NT2/D1 (cell line): ENCODE data around the gene LRCH3.

ENCODE experiments used
- DNase-seq: peaks from one replicate; pipeline ENCODE4 v3.0.0-alpha.2; 2011; ENCODE audit warnings: low read depth, low spot score
- H3K27me3 ChIP-seq: 2 replicates; pipeline ENCODE4 v1.6.0; 2011; ENCODE audit warnings: mild to moderate bottlenecking; ENCODE audit not compliant: insufficient read length, insufficient read depth
- H3K36me3 ChIP-seq: 2 replicates; pipeline ENCODE4 v1.6.1; 2011; ENCODE audit warnings: mild to moderate bottlenecking, low read length, mixed read lengths; ENCODE audit not compliant: insufficient read depth, insufficient read length
- H3K4me1 ChIP-seq: 2 replicates; pipeline ENCODE4 v1.5.1; 2011; ENCODE audit not compliant: insufficient read depth, insufficient read length
- H3K4me3 ChIP-seq: 2 replicates; pipeline ENCODE4 v1.5.1; 2011; ENCODE audit warnings: low read depth; ENCODE audit not compliant: insufficient read length
- H3K9ac ChIP-seq: 2 replicates; pipeline ENCODE4 v1.6.0; 2011; ENCODE audit warnings: low read depth; ENCODE audit not compliant: insufficient read length
- H3K9me3 ChIP-seq: 2 replicates; pipeline ENCODE4 v1.5.1; 2011; ENCODE audit warnings: mild to moderate bottlenecking, low read length; ENCODE audit not compliant: insufficient read depth
- SUZ12 ChIP-seq: IDR thresholded peaks from 2 replicates; pipeline ENCODE4 v1.6.1; 2011; ENCODE audit not compliant: insufficient read length, insufficient read depth; ENCODE audit errors: extremely low read depth
- YY1 ChIP-seq: IDR thresholded peaks from 2 replicates; pipeline ENCODE4 v1.6.1; 2011; ENCODE audit not compliant: insufficient read length, insufficient read depth
- ZNF274 ChIP-seq: IDR thresholded peaks from 2 replicates; pipeline ENCODE4 v1.6.1; 2011; ENCODE audit warnings: mild to moderate bottlenecking, low read depth, low read length

Gene LRCH3

GRCh38 chr3:197829397-197830045, 38.5 kb downstream of the LRCH3 start:
- H3K36me3 ChIP-seq = peaks cover 76% of the 10 kb centered on the region
- TF ChIP-seq YY1 (no peak), SUZ12 (no peak), ZNF274 (no peak)

DNA sequence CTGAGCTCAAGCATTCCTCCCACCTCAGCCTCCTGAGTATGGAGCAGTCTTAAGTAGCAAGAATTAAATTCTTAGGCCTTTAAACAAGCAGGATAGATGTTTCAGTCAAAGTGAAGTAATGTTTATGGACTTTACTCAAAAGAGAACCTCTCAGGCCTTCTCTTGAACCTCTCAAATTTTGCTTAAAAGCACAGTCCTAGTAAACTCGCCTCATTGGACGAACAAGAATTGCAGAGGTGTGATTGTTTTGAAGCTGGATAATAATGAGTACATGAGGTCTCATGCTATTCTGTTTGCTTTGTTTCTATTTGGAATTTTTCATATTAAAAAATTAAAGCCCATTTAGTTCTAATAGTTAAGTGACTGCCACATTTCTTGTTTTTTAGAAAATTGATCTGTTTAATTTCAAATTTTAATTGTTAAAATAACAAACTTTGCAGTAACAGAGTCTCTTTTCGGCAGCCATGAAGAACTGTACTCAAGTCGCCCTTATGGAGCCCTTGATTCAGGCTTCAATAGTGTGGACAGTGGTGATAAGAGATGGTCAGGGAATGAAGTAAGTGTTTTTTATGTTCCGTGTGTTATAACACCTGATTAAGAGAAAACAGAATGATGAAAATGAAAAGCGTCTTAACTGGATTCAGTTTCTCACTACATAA, 39.4 kb downstream of the LRCH3 start:
- H3K36me3 ChIP-seq = peaks cover 79% of the 10 kb centered on the region

More at GRCh38 chr3:197829397-197830045, 38.5 kb downstream of the LRCH3 start:
- Histone ChIP-seq H3K9me3 (no peaks in the 10 kb centered on the region), H3K4me3 (no peak overlapping the region), H3K4me1 (no peaks in the 10 kb centered on the region), H3K27me3 (no peaks in the 10 kb centered on the region), H3K9ac (no peak overlapping the region)
- DNase-seq = no peak

DNA sequence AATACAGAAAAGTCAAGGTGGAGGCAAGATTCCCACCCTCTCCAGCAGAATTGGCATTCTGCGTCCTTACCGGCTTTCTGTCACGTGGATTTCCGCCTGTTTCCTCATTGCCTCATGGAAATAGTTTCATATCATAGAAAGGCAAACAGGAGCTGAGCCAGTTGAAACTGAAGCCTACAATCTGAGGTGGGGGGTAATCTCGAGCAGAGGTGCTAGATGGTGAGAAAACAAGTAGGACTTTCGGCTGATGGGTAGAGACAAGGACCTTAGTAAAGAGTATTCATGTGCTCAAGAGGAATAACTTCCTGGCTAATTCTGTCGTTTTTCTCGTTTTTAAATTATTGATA, 39.9 kb downstream of the LRCH3 start:
- H3K9me3 ChIP-seq = no peaks in the 10 kb centered on the region
- no peak overlapping the region for H3K9ac ChIP-seq
- H3K27me3 ChIP-seq = no peaks in the 10 kb centered on the region
- no peak for DNase-seq
- H3K4me1 ChIP-seq = no peaks in the 10 kb centered on the region
- H3K4me3 ChIP-seq = no peak overlapping the region
- TF ChIP-seq YY1 (no peak), ZNF274 (no peak), SUZ12 (no peak)
- H3K36me3 ChIP-seq = peaks cover 82% of the 10 kb centered on the region

More for the DNA sequence above, 39.4 kb downstream of the LRCH3 start:
- Histone ChIP-seq H3K9ac (no peak overlapping the region), H3K27me3 (no peaks in the 10 kb centered on the region), H3K9me3 (no peaks in the 10 kb centered on the region), H3K4me1 (no peaks in the 10 kb centered on the region), H3K4me3 (no peak overlapping the region)
- no peak for DNase-seq
- TF ChIP-seq YY1 = no peak
- TF ChIP-seq ZNF274 = no peak
- no peak for TF ChIP-seq SUZ12

DNA sequence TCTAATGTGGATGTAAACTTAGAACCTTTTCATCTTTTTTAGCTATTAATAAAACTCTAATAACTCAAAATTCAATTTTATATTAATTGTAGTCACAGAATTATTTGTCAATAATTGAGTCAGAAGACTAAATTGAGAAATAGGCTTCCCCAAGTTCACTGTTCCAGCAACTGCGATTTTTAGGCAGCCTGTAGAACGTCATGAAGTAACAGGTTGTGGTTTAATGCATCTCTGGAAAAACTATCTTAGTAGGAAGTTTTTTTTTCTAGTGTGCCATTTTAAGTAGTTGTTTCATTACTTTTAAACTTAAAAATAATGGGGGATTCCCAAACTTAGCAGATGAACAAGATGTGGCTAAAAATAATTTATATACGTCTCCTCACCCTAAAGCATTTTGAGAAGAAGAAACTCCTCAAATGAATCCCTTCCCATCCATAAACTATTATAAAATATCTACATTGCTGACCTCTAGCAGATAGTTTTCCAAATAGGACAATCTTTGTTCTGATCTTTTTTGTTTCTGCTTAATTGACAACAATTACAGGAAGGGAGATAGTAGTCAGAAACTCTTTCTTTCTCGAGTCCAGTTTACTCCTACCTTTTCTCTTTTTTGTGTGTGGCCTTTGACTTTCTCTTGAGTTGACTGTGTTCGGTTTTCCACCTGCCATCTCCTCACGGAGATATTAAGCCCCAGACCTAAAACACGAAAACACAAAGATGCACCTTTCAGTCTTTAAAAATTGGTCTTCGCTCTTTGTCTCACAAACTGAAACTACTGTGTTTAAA, 43.1 kb downstream of the LRCH3 start:
- H3K36me3 ChIP-seq = peaks cover 83% of the 10 kb centered on the region
- H3K9me3 ChIP-seq = no peaks in the 10 kb centered on the region
- no peak overlapping the region for H3K9ac ChIP-seq
- H3K4me3 ChIP-seq = no peak overlapping the region
- TF ChIP-seq ZNF274 (no peak), SUZ12 (no peak), YY1 (no peak)
- H3K27me3 ChIP-seq = no peaks in the 10 kb centered on the region
- DNase-seq = no peak
- no peaks in the 10 kb centered on the region for H3K4me1 ChIP-seq

DNA sequence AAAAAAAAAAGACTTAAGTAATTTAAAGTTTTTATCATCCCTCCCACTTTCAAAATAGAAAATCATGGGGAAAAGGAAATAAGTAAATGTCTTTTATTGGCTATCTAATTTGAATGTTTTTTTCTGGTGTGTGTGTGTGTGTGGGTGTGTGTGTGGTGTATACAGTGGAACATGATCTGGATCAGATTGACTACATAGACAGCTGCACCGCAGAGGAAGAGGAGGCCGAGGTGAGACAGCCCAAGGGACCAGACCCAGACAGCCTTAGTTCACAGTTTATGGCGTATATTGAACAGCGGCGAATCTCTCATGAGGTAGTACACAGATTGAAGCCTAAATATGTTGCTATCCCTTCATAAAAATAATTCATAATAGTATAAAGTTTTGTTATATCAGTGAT, 44.5 kb downstream of the LRCH3 start:
- H3K4me3 ChIP-seq = no peak overlapping the region
- no peaks in the 10 kb centered on the region for H3K4me1 ChIP-seq
- no peak overlapping the region for H3K9ac ChIP-seq
- no peak for TF ChIP-seq YY1
- TF ChIP-seq ZNF274 = no peak
- no peak for TF ChIP-seq SUZ12
- no peaks in the 10 kb centered on the region for H3K27me3 ChIP-seq
- no peaks in the 10 kb centered on the region for H3K9me3 ChIP-seq
- DNase-seq = no peak
- H3K36me3 ChIP-seq = peaks cover 84% of the 10 kb centered on the region

DNA sequence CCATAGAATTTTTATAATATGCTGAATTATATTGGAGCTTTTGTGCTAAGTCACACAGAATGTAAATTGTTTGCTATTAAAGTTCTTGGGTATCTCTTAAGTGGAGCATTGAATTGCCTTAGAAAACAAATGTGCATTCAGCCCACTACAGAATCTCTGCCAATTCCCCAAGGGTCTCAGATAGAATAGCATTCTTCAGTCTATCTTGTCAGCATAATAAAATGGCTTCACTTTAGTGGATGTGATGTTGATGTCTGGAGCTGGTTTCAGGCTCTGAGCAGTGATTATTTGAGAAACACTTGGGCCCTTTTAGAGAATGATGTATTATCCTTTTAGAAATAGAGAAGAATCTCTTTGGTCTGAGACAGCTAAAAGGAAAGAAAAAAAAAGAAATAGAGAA, 45.2 kb downstream of the LRCH3 start:
- no peak overlapping the region for H3K9ac ChIP-seq
- DNase-seq = no peak
- no peak for TF ChIP-seq SUZ12
- no peak for TF ChIP-seq ZNF274
- TF ChIP-seq YY1 = no peak
- H3K27me3 ChIP-seq = no peaks in the 10 kb centered on the region
- H3K9me3 ChIP-seq = no peaks in the 10 kb centered on the region
- no peak overlapping the region for H3K4me3 ChIP-seq
- H3K4me1 ChIP-seq = no peaks in the 10 kb centered on the region
- peaks cover 84% of the 10 kb centered on the region for H3K36me3 ChIP-seq

DNA sequence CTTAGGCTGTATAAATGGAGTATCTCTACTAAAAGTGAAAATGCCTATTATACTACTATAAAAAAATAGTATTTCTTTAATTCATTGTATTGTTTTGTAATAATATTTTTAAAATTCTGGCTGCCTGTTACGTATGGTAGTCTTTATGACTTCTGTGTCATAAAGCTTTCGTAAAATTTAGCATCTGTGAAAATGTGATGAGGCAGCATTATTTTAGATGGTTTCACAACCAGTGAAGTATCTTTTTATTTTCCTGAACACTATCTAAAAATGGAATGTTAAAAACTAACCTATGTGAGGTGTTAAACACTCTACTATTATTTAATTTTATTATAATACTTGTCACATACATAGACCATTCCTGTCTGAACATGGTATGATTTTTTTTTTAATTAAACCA, 46.2 kb downstream of the LRCH3 start:
- Histone ChIP-seq H3K4me1 (no peaks in the 10 kb centered on the region), H3K9ac (no peak overlapping the region), H3K27me3 (no peaks in the 10 kb centered on the region), H3K4me3 (no peak overlapping the region), H3K36me3 (peaks cover 84% of the 10 kb centered on the region), H3K9me3 (no peaks in the 10 kb centered on the region)
- TF ChIP-seq SUZ12 (no peak), YY1 (no peak), ZNF274 (no peak)
- DNase-seq = no peak
